K562 (cell line): Measurements from ENCODE around the gene TCFL5. TPM values are rescaled to one million over a fixed set of nuclear protein-coding genes. Genes with fewer than 3 reads are reported as not detected.

Experiments
- CEBPZ ChIP-seq: fragments of 150-350 bp; IDR thresholded peaks from 2 replicates; pipeline ENCODE4 v1.6.1; 2014; ENCODE audit warnings: low read depth, mild to moderate bottlenecking, low read length, borderline replicate concordance
- E2F8 ChIP-seq: fragments of 450-650 bp; IDR thresholded peaks from 2 replicates; pipeline ENCODE4 v1.7.1; 2018; ENCODE audit warnings: mild to moderate bottlenecking, low read depth; ENCODE audit not compliant: partially characterized antibody
- ETV5 ChIP-seq: sonication (generic); formaldehyde crosslinking; IDR thresholded peaks from 2 replicates; pipeline ENCODE4 v1.4.0; 2020; ENCODE audit warnings: low read depth, mild to moderate bottlenecking, missing genetic modification reagents
- GATA2 ChIP-seq: sonication (generic); formaldehyde crosslinking; IDR thresholded peaks from 2 replicates; pipeline ENCODE4 v1.4.0; 2020; ENCODE audit warnings: mild to moderate bottlenecking, missing genetic modification reagents
- HLTF ChIP-seq: fragments of 450-650 bp; IDR thresholded peaks from 2 replicates; pipeline ENCODE4 v1.6.1; 2016
- LARP7 ChIP-seq: fragments of 450-650 bp; IDR thresholded peaks from 2 replicates; pipeline ENCODE4 v1.6.1; 2016
- LEF1 ChIP-seq: fragments of 450-650 bp; IDR thresholded peaks from 2 replicates; pipeline ENCODE4 v1.6.1; 2016; ENCODE audit warnings: mild to moderate bottlenecking
- NR2C2 ChIP-seq, 2 experiments: fragments of 200-800 bp in 1 of 2; sonication (Bioruptor generic) in 1 of 2; sonication (generic) in 1 of 2; formaldehyde crosslinking in 1 of 2; IDR thresholded peaks; 2 replicates each; pipeline versions ENCODE4 v1.6.1 to v1.8.0; 2016 to 2022; ENCODE audit warnings: mild to moderate bottlenecking in 1 of 2, missing compliant biosample characterization in 1 of 2, missing genetic modification characterization in 1 of 2, missing genetic modification reagents in 1 of 2
- NUFIP1 ChIP-seq: fragments of 450-650 bp; IDR thresholded peaks from 2 replicates; pipeline ENCODE4 v1.6.1; 2018; ENCODE audit not compliant: partially characterized antibody
- OTX1 ChIP-seq: fragments of 450-650 bp; formaldehyde crosslinking; IDR thresholded peaks from 2 replicates; pipeline ENCODE4 v1.4.0; 2022; ENCODE audit warnings: mild to moderate bottlenecking
- SETDB1 ChIP-seq: IDR thresholded peaks from one replicate; pipeline ENCODE4 v1.6.1; 2012; ENCODE audit warnings: low read length, control low read depth, inconsistent platforms
- SMARCE1 ChIP-seq: fragments of 450-650 bp; IDR thresholded peaks from 2 replicates; pipeline ENCODE4 v1.7.1; 2016; ENCODE audit warnings: mild to moderate bottlenecking
- USF1 ChIP-seq: sonication (generic); formaldehyde crosslinking; IDR thresholded peaks from 2 replicates; pipeline ENCODE4 v1.9.0; 2022; ENCODE audit warnings: mild to moderate bottlenecking, missing genetic modification reagents
- YBX1 ChIP-seq: fragments of 450-650 bp; IDR thresholded peaks from 2 replicates; pipeline ENCODE4 v1.7.1; 2016; ENCODE audit warnings: mild to moderate bottlenecking
- ZBTB8A ChIP-seq: fragments of 450-650 bp; IDR thresholded peaks from 2 replicates; pipeline ENCODE4 v1.6.1; 2018; ENCODE audit warnings: mild to moderate bottlenecking, moderate library complexity; ENCODE audit not compliant: partially characterized antibody
- ZNF766 ChIP-seq: fragments of 200-800 bp; sonication (Bioruptor generic); conservative IDR thresholded peaks from 2 replicates; pipeline ENCODE4 v1.6.1; 2016; ENCODE audit warnings: missing genetic modification characterization, missing compliant biosample characterization
- polyA plus RNA-seq, 8 experiments: library from polyadenylated mRNA; depleted of rRNA in 4 of 8; stranded (reverse) in 5 of 8; unstranded in 3 of 8; fragments of >200 nt; fragmentation: Nextera tagmentation in 2 of 8; fragmentation: Illumina TruSeq in 1 of 8; extraction: Ambion mirVana in 2 of 8; extraction: Trizol in 1 of 8; gene quantifications; 2 replicates each; pipeline versions ENCODE4 v1.2.1 to v1.2.3, GENCODE V29; 2011 to 2014; ENCODE audit warnings: inconsistent platforms in 1 of 8, missing spikeins in 1 of 8
- total RNA-seq, 7 experiments: library from RNA; depleted of rRNA in 6 of 7; stranded (reverse); fragments of >200 nt in 6 of 7; fragmentation: Illumina TruSeq in 2 of 7; extraction: Trizol in 2 of 7; gene quantifications; 2 replicates each; pipeline versions ENCODE4 v1.2.1 to v1.2.3, GENCODE V29; 2011 to 2021; ENCODE audit warnings: low replicate concordance in 1 of 7
- TF ChIP-seq, protein P1 (sequence below): fragments of 250-450 bp; sonication (Bioruptor Pico); IDR thresholded peaks from 2 replicates; pipeline ENCODE4 v1.8.0; 2022; ENCODE audit warnings: inconsistent platforms, mild to moderate bottlenecking, moderate library complexity, borderline replicate concordance
- TF ChIP-seq, protein P2 (sequence below): fragments of 250-450 bp; sonication (Bioruptor Pico); IDR thresholded peaks from 2 replicates; pipeline ENCODE4 v1.4.0; 2020; ENCODE audit warnings: mild to moderate bottlenecking

The TCFL5 gene
- total and polyA plus RNA-seq, 9 of the 15 experiments (the other 6 are each of a cell fraction or from before 2014, with no cell fraction given): 1.00 to 12.6 (median 9.1) TPM

DNA sequence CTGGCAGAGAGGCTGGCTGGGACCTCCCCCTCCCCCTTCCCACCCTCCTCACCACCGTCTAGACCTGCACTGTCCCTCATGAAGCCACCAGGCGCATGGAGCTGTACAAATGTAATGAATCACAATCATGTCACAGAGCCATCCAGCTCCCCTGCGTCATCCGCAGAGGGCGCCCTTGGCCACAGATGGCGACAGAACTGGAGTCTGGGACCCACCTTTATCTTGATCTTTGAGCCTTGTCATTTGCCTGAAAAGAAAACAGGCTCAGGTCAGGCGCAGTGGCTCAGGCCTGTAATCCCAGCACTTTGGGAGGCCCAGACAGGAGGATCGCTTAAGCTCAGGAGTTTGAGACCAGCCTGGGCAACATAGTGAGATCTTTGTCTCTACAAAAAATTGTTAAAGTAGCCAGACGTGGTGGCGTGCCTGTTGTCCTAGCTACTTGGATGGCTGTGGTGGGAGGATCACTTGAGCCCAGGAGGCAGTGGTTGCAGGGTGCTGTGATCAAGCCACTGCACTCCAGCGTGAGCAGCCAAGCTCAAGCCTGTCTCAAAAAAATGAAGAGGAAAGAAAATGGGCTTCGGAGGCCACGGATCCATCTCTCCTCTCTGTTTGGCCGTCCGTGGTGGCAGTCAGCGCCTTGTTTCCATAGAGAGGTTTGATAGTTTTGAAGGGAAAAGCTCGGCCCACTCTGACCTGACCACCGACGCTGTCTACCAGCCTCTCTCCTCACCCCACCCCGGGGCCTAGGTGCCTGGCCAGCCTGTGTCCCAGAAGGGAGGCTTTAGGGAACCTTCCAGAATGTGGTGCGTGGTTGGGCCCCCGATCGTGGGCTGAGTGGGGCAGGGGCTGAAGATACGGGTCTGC is 38.6 kb downstream of the TCFL5 start (continued):
- TF ChIP-seq SMARCE1 (peak; percentile 37; the same call in 1 of the 2 replicates), NR2C2 (CRISPR knock-in tag; IDR thresholded peaks at IDR 0.05) (no peak), NR2C2 (tag; IDR thresholded peaks at IDR 0.05) (no peak; the same call in 1 of the 2 replicates), HLTF (no peak), E2F8 (peak; percentile 28), SETDB1 (no peak), YBX1 (no peak), ETV5 (CRISPR knock-in tag) (0 out of 2 replicates have a peak, but pooled peaks have one; percentile 22), LARP7 (no peak), GATA2 (CRISPR knock-in tag) (peak; percentile 95), ZNF766 (CRISPR knock-in tag) (peak; percentile 63), NUFIP1 (no peak), CEBPZ (no peak), ZBTB8A (no peak), LEF1 (peak; percentile 63; the same call in 1 of the 2 replicates), USF1 (CRISPR knock-in tag) (no peak), OTX1 (CRISPR knock-in tag) (no peak)
- TF ChIP-seq, protein P1, sequence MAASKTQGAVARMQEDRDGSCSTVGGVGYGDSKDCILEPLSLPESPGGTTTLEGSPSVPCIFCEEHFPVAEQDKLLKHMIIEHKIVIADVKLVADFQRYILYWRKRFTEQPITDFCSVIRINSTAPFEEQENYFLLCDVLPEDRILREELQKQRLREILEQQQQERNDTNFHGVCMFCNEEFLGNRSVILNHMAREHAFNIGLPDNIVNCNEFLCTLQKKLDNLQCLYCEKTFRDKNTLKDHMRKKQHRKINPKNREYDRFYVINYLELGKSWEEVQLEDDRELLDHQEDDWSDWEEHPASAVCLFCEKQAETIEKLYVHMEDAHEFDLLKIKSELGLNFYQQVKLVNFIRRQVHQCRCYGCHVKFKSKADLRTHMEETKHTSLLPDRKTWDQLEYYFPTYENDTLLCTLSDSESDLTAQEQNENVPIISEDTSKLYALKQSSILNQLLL (CRISPR knock-in tag): no peak
- TF ChIP-seq, protein P2, sequence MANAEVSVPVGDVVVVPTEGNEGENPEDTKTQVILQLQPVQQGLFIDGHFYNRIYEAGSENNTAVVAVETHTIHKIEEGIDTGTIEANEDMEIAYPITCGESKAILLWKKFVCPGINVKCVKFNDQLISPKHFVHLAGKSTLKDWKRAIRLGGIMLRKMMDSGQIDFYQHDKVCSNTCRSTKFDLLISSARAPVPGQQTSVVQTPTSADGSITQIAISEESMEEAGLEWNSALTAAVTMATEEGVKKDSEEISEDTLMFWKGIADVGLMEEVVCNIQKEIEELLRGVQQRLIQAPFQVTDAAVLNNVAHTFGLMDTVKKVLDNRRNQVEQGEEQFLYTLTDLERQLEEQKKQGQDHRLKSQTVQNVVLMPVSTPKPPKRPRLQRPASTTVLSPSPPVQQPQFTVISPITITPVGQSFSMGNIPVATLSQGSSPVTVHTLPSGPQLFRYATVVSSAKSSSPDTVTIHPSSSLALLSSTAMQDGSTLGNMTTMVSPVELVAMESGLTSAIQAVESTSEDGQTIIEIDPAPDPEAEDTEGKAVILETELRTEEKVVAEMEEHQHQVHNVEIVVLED (CRISPR knock-in tag): no peak
